GM19328 (cell line): Measurements from ENCODE around the gene AP1G1.
"Not testable (repeated sequence)": the region's sequence is repeated elsewhere in the genome, so short reads cannot be mapped to it uniquely, and the experiment has no call there.

Experiments
- ATAC-seq: cut with Tn5 transposase; IDR thresholded peaks from one replicate; pipeline ENCODE4 v1.9.1; 2021; ENCODE audit warnings: mild to moderate bottlenecking, moderate library complexity; ENCODE audit not compliant: unreplicated experiment

The AP1G1 gene

GRCh38 chr16:71709229-71709781 is 99.3 kb downstream of the AP1G1 start:
- ATAC-seq = no peak

GRCh38 chr16:71708696-71709095 is 99.9 kb downstream of the AP1G1 start:
- ATAC-seq = no peak

- no peak for ATAC-seq
These were observed 101.4 kb downstream of the AP1G1 start for GRCh38 chr16:71707199-71707598.

- ATAC-seq = no peak
These were observed 102.6 kb downstream of the AP1G1 start for GRCh38 chr16:71706046-71706445.

GRCh38 chr16:71703333-71703732 is 105.3 kb downstream of the AP1G1 start:
- ATAC-seq = no peak

GRCh38 chr16:71700831-71701230 is 107.8 kb downstream of the AP1G1 start:
- no peak for ATAC-seq

- ATAC-seq = no peak
These were observed 110.1 kb downstream of the AP1G1 start for GRCh38 chr16:71698491-71698890.

- ATAC-seq = no peak
These were observed 115.5 kb downstream of the AP1G1 start for GRCh38 chr16:71693164-71693563.

GRCh38 chr16:71689901-71690300 is 118.7 kb downstream of the AP1G1 start:
- ATAC-seq = no peak

GRCh38 chr16:71687861-71688260 is 120.8 kb downstream of the AP1G1 start:
- no peak for ATAC-seq

GRCh38 chr16:71684280-71684679 is 124.4 kb downstream of the AP1G1 start:
- ATAC-seq = not testable (repeated sequence)

GRCh38 chr16:71681360-71681759 is 127.3 kb downstream of the AP1G1 start:
- no peak for ATAC-seq
